Liver (tissue), 9 donors: Measurements from ENCODE around the gene ATP6V1C2. TPM values are rescaled to one million over a fixed set of nuclear protein-coding genes. Genes with fewer than 3 reads are reported as not detected.
A peak's percentile ranks its signal among the peaks of the same experiment; 100 is the strongest.

Experiments used
- DNase-seq: peaks from one replicate; pipeline ENCODE4 v3.0.0-alpha.2; 2017; ENCODE audit warnings: low spot score
- H3K27ac ChIP-seq, 2 donors: one replicate each; pipeline ENCODE4 v1.7.0; 2013; ENCODE audit warnings: inconsistent platforms in 2 of 2, low read length in 2 of 2, control low read depth in 1 of 2, low read depth in 1 of 2, mild to moderate bottlenecking in 1 of 2
- H3K27me3 ChIP-seq, 4 donors: one replicate each; pipeline versions ENCODE4 v1.6.1 to v1.7.0; 2013; ENCODE audit warnings: low read length in 3 of 4, inconsistent platforms in 1 of 4, mild to moderate bottlenecking in 1 of 4, moderate library complexity in 1 of 4; ENCODE audit not compliant: control insufficient read depth in 4 of 4, insufficient read depth in 4 of 4
- H3K36me3 ChIP-seq, 4 donors: one replicate each; pipeline versions ENCODE4 v1.6.1 to v1.7.0; 2013; ENCODE audit warnings: low read length in 3 of 4, mild to moderate bottlenecking in 3 of 4, low read depth in 1 of 4, moderate library complexity in 1 of 4; ENCODE audit not compliant: control insufficient read depth in 4 of 4, insufficient read depth in 3 of 4
- H3K4me1 ChIP-seq, 4 donors: one replicate each; pipeline versions ENCODE4 v1.6.1 to v1.7.0; 2013; ENCODE audit warnings: low read length in 3 of 4, mild to moderate bottlenecking in 3 of 4, moderate library complexity in 1 of 4; ENCODE audit not compliant: control insufficient read depth in 4 of 4, insufficient read depth in 4 of 4
- H3K4me3 ChIP-seq, 3 donors: one replicate each; pipeline versions ENCODE4 v1.6.1 to v1.7.0; 2013; ENCODE audit warnings: low read length in 3 of 3, control low read depth in 1 of 3, low read depth in 1 of 3, mild to moderate bottlenecking in 1 of 3
- H3K9ac ChIP-seq, 2 donors: one replicate each; pipeline ENCODE4 v1.7.0; 2013; ENCODE audit warnings: low read length in 2 of 2, mild to moderate bottlenecking in 2 of 2, moderate library complexity in 2 of 2, control low read depth in 1 of 2, low read depth in 1 of 2
- H3K9me3 ChIP-seq, 4 donors: one replicate each; pipeline versions ENCODE4 v1.6.1 to v1.7.0; 2013; ENCODE audit warnings: low read length in 3 of 4; ENCODE audit not compliant: control insufficient read depth in 4 of 4
- EGR1 ChIP-seq, 2 donors: IDR thresholded peaks; 2 replicates each; pipeline ENCODE4 v1.6.1; 2016 to 2018; ENCODE audit warnings: antibody characterized with exemption in 2 of 2, low read depth in 2 of 2
- FOXA1 ChIP-seq: IDR thresholded peaks from 2 replicates; pipeline ENCODE4 v1.6.1; 2016; ENCODE audit warnings: antibody characterized with exemption
- FOXA2 ChIP-seq: IDR thresholded peaks from 2 replicates; pipeline ENCODE4 v1.6.1; 2016; ENCODE audit warnings: antibody characterized with exemption
- GABPA ChIP-seq, 2 donors: IDR thresholded peaks in 1 of 2; conservative IDR thresholded peaks in 1 of 2; 2 replicates each; pipeline ENCODE4 v1.6.1; 2016; ENCODE audit warnings: antibody characterized with exemption in 2 of 2, mild to moderate bottlenecking in 1 of 2, moderate library complexity in 1 of 2
- HNF4A ChIP-seq, 2 donors: conservative IDR thresholded peaks; 2 replicates each; pipeline ENCODE4 v1.6.1; 2016; ENCODE audit warnings: antibody characterized with exemption in 2 of 2, mild to moderate bottlenecking in 2 of 2
- HNF4G ChIP-seq: IDR thresholded peaks from 2 replicates; pipeline ENCODE4 v1.6.1; 2016; ENCODE audit warnings: antibody characterized with exemption
- JUND ChIP-seq, 2 donors: IDR thresholded peaks; 2 replicates each; pipeline ENCODE4 v1.6.1; 2016; ENCODE audit warnings: antibody characterized with exemption in 2 of 2
- NR2F2 ChIP-seq: IDR thresholded peaks from 2 replicates; pipeline ENCODE4 v1.6.1; 2016; ENCODE audit warnings: antibody characterized with exemption
- RAD21 ChIP-seq, 2 donors: IDR thresholded peaks; 2 replicates each; pipeline ENCODE4 v1.6.1; 2016; ENCODE audit warnings: antibody characterized with exemption in 2 of 2, mild to moderate bottlenecking in 2 of 2
- RXRA ChIP-seq, 2 donors: IDR thresholded peaks; 2 replicates each; pipeline ENCODE4 v1.6.1; 2017 to 2018; ENCODE audit warnings: antibody characterized with exemption in 2 of 2, mild to moderate bottlenecking in 1 of 2
- SP1 ChIP-seq: IDR thresholded peaks from 2 replicates; pipeline ENCODE4 v1.6.1; 2018; ENCODE audit warnings: antibody characterized with exemption, mild to moderate bottlenecking
- TAF1 ChIP-seq: conservative IDR thresholded peaks from 2 replicates; pipeline ENCODE4 v1.6.1; 2016; ENCODE audit warnings: antibody characterized with exemption, mild to moderate bottlenecking
- YY1 ChIP-seq: IDR thresholded peaks from 2 replicates; pipeline ENCODE4 v1.6.1; 2016; ENCODE audit warnings: antibody characterized with exemption, mild to moderate bottlenecking
- WGBS: extraction: QIAGEN DNeasy Blood & Tissue Kit; methylation state at CpG from one replicate; pipeline ENCODE4 v1.1.7; 2013; 5-methylcytosine and 5-hydroxymethylcytosine counted together
- polyA plus RNA-seq, 2 donors: library from polyadenylated mRNA; stranded (reverse) in 1 of 2; unstranded in 1 of 2; fragments of 200-250 nt in 1 of 2; fragments of >200 nt in 1 of 2; fragmentation: Nextera tagmentation in 1 of 2; extraction: Ambion mirVana in 1 of 2; gene quantifications; one replicate each; pipeline versions ENCODE4 v1.2.1 to v1.2.3, GENCODE V29; 2013 to 2015
- total RNA-seq, 2 donors: library from RNA; depleted of rRNA; stranded (reverse); fragments of >200 nt; gene quantifications; one replicate each; pipeline ENCODE4 v1.2.3, GENCODE V29; 2014
- TF ChIP-seq, protein P1 (sequence below): IDR thresholded peaks from 2 replicates; pipeline ENCODE4 v1.6.1; 2016; ENCODE audit warnings: antibody characterized with exemption
- TF ChIP-seq, protein P2 (sequence below): fragments of 150-350 bp; IDR thresholded peaks from 2 replicates; pipeline ENCODE4 v1.5.1; 2017; ENCODE audit warnings: improper control_type of control experiment, low read depth, low read length; ENCODE audit not compliant: missing input control
- TF ChIP-seq, protein P3 (sequence below): IDR thresholded peaks from 2 replicates; pipeline ENCODE4 v1.6.1; 2016; ENCODE audit warnings: antibody characterized with exemption
- TF ChIP-seq, protein P4 (sequence below): IDR thresholded peaks from 2 replicates; pipeline ENCODE4 v1.6.1; 2016; ENCODE audit warnings: antibody characterized with exemption, mild to moderate bottlenecking
- donor health status: healthy.
- donor health status: healthy.
- donor health status: healthy.
- donor health status: healthy.
- donor health status: healthy.

Gene ATP6V1C2
- total and polyA plus RNA-seq, 4 donors: 0.08 to 0.66 (median 0.33) TPM

DNA sequence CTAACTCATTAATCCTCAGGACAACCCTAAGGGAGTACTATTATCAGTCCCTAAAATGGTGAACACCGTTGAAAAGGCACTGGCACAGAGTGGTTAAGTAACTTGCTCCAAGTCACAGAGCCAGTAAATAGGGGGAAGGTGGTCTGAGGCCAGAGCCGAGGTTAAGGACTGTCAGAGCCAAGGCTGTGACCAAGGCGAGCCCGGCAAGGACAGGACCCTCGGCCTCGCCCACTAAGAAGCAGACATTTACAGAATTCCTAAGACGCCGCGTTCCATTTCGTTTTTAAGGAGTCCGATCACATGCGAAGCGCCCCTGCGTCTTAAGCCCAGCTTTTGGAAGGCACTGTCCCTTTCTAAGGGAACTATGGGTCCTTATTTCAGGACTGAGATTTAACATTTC lies 90.1 kb downstream of the ATP6V1C2 start:
- WGBS: 7% methylated on average over 14 of the region's 14 CpGs
- Histone ChIP-seq H3K4me3 (peak overlapping the region; percentile 66 to 99 (median 72)), H3K27me3 (no peaks in the 10 kb centered on the region), H3K9me3 (no peaks in the 10 kb centered on the region), H3K27ac (peak overlapping the region; percentile 88 to 94), H3K9ac (peak overlapping the region; percentile 34 to 86), H3K4me1 (peaks cover 11 to 42% (median 25%) of the 10 kb centered on the region in 4 donors), H3K36me3 (peaks cover 0 to 2% (median under 1%) of the 10 kb centered on the region in 4 donors)
- TF ChIP-seq HNF4G (no peak), NR2F2 (no peak), FOXA2 (no peak), FOXA1 (no peak), EGR1 (IDR thresholded peaks at IDR 0.05; ENCODE audit: low read depth in 2 of 2) (no peak), YY1 (no peak), SP1 (no peak), RAD21 (IDR thresholded peaks at IDR 0.05) (no peak), RXRA (IDR thresholded peaks at IDR 0.05) (no peak), GABPA (IDR thresholded peaks at IDR 0.05 in 1 of 2, conservative IDR thresholded peaks at IDR 0.05 in 1 of 2) (no peak), TAF1 (no peak), HNF4A (conservative IDR thresholded peaks at IDR 0.05) (no peak)
- TF ChIP-seq, protein P1, sequence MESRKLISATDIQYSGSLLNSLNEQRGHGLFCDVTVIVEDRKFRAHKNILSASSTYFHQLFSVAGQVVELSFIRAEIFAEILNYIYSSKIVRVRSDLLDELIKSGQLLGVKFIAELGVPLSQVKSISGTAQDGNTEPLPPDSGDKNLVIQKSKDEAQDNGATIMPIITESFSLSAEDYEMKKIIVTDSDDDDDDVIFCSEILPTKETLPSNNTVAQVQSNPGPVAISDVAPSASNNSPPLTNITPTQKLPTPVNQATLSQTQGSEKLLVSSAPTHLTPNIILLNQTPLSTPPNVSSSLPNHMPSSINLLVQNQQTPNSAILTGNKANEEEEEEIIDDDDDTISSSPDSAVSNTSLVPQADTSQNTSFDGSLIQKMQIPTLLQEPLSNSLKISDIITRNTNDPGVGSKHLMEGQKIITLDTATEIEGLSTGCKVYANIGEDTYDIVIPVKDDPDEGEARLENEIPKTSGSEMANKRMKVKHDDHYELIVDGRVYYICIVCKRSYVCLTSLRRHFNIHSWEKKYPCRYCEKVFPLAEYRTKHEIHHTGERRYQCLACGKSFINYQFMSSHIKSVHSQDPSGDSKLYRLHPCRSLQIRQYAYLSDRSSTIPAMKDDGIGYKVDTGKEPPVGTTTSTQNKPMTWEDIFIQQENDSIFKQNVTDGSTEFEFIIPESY: no peak
- TF ChIP-seq, protein P2, sequence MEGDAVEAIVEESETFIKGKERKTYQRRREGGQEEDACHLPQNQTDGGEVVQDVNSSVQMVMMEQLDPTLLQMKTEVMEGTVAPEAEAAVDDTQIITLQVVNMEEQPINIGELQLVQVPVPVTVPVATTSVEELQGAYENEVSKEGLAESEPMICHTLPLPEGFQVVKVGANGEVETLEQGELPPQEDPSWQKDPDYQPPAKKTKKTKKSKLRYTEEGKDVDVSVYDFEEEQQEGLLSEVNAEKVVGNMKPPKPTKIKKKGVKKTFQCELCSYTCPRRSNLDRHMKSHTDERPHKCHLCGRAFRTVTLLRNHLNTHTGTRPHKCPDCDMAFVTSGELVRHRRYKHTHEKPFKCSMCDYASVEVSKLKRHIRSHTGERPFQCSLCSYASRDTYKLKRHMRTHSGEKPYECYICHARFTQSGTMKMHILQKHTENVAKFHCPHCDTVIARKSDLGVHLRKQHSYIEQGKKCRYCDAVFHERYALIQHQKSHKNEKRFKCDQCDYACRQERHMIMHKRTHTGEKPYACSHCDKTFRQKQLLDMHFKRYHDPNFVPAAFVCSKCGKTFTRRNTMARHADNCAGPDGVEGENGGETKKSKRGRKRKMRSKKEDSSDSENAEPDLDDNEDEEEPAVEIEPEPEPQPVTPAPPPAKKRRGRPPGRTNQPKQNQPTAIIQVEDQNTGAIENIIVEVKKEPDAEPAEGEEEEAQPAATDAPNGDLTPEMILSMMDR: no peak
- TF ChIP-seq, protein P3, sequence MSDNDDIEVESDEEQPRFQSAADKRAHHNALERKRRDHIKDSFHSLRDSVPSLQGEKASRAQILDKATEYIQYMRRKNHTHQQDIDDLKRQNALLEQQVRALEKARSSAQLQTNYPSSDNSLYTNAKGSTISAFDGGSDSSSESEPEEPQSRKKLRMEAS: no peak
- DNase-seq: no peak

DNA sequence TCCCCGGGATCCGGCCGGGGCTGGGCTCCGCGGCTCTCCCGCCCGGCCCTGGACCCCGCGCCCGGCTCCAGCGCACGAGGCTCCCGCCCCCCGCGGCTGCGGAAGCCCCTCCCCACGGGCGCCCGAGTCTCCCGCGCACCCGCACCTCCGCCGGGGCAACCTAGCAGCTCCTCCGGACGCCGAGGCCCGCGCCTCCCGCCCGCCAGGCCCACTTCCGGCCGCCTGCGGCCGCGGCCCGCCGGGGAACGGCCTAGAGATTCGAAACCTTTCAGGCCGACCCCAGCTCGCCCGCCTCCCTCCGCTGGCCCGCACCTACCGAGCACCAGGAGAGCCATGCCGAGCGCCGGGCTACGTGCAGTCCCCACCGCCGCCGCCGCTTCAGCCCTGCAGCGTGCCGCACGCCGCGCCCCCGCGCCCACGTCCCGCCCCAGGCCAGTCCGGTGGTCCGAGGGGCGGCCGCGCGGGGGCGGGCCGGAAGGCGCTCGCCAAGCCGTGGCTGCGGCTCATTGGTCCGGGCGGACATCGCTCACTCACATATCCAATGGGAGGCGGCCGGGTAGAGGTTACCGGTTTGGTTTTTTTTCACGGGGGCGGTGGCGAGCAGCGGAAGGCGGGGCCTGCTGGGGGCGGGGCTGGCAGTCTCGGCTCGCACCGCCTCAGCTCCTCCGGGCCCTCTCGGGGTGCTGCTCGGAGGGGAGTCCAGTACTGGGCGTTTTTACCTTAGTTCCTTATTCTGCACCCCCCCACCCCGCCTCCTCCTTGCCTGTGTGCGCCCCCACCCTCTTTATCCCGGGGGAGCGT lies 91.1 kb downstream of the ATP6V1C2 start, which contains the start of gene PDIA6:
Gene PDIA6 (minus strand): TSS at position 424 of the 801 bp plus-strand sequence. CDS start 89 bp downstream, at position 335.
- peak; percentile 99 for DNase-seq
- peaks cover 0 to 2% (median under 1%) of the 10 kb centered on the region in 4 donors for H3K36me3 ChIP-seq
- H3K4me3 ChIP-seq: peak within 1 kb of the TSS; percentile 66 to 99 (median 72)
- H3K9ac ChIP-seq: peak within 1 kb of the TSS; percentile 54 to 86
- peak within 1 kb of the TSS; percentile 88 to 94 for H3K27ac ChIP-seq
- under 1% methylated on average over 98 of the region's 98 CpGs for WGBS
- H3K9me3 ChIP-seq: no peaks in the 10 kb centered on the region
- no peaks in the 10 kb centered on the region for H3K27me3 ChIP-seq
- H3K4me1 ChIP-seq: peaks cover 11 to 37% (median 23%) of the 10 kb centered on the region in 4 donors
- TF ChIP-seq, protein P1: no peak
- TF ChIP-seq JUND (IDR thresholded peaks at IDR 0.05) (no peak), TAF1 (no peak), SP1 (peak; percentile 88), RXRA (IDR thresholded peaks at IDR 0.05) (no peak), NR2F2 (no peak), HNF4A (conservative IDR thresholded peaks at IDR 0.05) (no peak), YY1 (no peak), FOXA2 (no peak), FOXA1 (no peak), RAD21 (IDR thresholded peaks at IDR 0.05) (no peak), HNF4G (no peak), EGR1 (IDR thresholded peaks at IDR 0.05; ENCODE audit: low read depth in 2 of 2) (peak; percentile 87)
- TF ChIP-seq, protein P3: no peak
- TF ChIP-seq, protein P4, sequence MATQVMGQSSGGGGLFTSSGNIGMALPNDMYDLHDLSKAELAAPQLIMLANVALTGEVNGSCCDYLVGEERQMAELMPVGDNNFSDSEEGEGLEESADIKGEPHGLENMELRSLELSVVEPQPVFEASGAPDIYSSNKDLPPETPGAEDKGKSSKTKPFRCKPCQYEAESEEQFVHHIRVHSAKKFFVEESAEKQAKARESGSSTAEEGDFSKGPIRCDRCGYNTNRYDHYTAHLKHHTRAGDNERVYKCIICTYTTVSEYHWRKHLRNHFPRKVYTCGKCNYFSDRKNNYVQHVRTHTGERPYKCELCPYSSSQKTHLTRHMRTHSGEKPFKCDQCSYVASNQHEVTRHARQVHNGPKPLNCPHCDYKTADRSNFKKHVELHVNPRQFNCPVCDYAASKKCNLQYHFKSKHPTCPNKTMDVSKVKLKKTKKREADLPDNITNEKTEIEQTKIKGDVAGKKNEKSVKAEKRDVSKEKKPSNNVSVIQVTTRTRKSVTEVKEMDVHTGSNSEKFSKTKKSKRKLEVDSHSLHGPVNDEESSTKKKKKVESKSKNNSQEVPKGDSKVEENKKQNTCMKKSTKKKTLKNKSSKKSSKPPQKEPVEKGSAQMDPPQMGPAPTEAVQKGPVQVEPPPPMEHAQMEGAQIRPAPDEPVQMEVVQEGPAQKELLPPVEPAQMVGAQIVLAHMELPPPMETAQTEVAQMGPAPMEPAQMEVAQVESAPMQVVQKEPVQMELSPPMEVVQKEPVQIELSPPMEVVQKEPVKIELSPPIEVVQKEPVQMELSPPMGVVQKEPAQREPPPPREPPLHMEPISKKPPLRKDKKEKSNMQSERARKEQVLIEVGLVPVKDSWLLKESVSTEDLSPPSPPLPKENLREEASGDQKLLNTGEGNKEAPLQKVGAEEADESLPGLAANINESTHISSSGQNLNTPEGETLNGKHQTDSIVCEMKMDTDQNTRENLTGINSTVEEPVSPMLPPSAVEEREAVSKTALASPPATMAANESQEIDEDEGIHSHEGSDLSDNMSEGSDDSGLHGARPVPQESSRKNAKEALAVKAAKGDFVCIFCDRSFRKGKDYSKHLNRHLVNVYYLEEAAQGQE: no peak
- TF ChIP-seq, protein P2: peak; percentile 21
